Peyer's patch (tissue), 4 donors: ENCODE results near the gene TULP4.

Source experiments
- POLR2A ChIP-seq, 2 donors: fragments of 450-650 bp; IDR thresholded peaks; one replicate each; pipeline ENCODE4 v1.5.1; 2017; ENCODE audit warnings: antibody characterized with exemption in 2 of 2, mild to moderate bottlenecking in 2 of 2, moderate library complexity in 2 of 2
- TF ChIP-seq, protein P1 (sequence below), 6 experiments: fragments of 450-650 bp in 4 of 6; fragments of 200-600 bp in 2 of 6; sonication (generic) in 1 of 6; IDR thresholded peaks; one replicate each; pipeline ENCODE4 v1.5.1; 2017 to 2019; ENCODE audit warnings: antibody characterized with exemption in 6 of 6, mild to moderate bottlenecking in 3 of 6, moderate library complexity in 1 of 6

DNA sequence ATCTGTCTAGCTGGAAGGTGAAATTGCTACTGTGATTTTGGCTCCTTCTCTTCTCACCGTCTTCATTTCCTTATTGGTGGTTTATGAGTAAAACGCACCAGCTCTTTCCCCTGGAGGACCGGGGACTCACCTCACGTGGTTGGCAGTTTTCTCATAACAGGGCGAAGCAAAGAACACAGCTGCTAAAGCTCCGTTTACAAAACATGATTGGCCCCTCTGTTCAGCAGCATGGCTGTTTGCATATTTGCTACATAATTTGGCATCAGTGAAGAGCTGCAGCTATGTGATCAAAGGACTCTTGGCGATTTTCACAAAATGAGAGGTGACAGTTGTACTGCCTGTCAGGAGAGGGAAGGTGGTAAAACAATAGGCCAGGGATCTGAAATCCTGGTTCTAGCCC is 227.1 kb downstream of the TULP4 start:
- TF ChIP-seq, protein P1, sequence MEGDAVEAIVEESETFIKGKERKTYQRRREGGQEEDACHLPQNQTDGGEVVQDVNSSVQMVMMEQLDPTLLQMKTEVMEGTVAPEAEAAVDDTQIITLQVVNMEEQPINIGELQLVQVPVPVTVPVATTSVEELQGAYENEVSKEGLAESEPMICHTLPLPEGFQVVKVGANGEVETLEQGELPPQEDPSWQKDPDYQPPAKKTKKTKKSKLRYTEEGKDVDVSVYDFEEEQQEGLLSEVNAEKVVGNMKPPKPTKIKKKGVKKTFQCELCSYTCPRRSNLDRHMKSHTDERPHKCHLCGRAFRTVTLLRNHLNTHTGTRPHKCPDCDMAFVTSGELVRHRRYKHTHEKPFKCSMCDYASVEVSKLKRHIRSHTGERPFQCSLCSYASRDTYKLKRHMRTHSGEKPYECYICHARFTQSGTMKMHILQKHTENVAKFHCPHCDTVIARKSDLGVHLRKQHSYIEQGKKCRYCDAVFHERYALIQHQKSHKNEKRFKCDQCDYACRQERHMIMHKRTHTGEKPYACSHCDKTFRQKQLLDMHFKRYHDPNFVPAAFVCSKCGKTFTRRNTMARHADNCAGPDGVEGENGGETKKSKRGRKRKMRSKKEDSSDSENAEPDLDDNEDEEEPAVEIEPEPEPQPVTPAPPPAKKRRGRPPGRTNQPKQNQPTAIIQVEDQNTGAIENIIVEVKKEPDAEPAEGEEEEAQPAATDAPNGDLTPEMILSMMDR (IDR thresholded peaks at IDR 0.05), result no peak
- TF ChIP-seq POLR2A (IDR thresholded peaks at IDR 0.05), result no peak
